Thoracic aorta (tissue), 2 donors: Measurements from ENCODE around the gene ELAVL1. TPM values are rescaled to one million over a fixed set of nuclear protein-coding genes. Genes with fewer than 3 reads are reported as not detected.

Experiments used
- ATAC-seq: fragments of 150-250 bp; one replicate; pipeline ENCODE4 v1.8.0; 2017; ENCODE audit warnings: low read depth; ENCODE audit not compliant: insufficient number of reproducible peaks, low FRiP score
- DNase-seq: peaks from one replicate; pipeline ENCODE4 v3.0.0-alpha.2; 2020; ENCODE audit warnings: low spot score
- H3K27ac ChIP-seq, 2 donors: fragments of 200-600 bp; sonication (generic); 1 replicate in 1 of 2; 2 replicates in 1 of 2; pipeline ENCODE4 v1.5.1; 2016; ENCODE audit warnings: mild to moderate bottlenecking in 2 of 2, moderate library complexity in 2 of 2
- H3K27me3 ChIP-seq: fragments of 200-600 bp; sonication (generic); replicated peaks from 2 replicates; pipeline ENCODE4 v1.6.0; 2016; ENCODE audit warnings: mild to moderate bottlenecking; ENCODE audit not compliant: insufficient read depth
- H3K36me3 ChIP-seq: fragments of 200-600 bp; sonication (generic); one replicate; pipeline ENCODE4 v1.5.1; 2016
- H3K4me1 ChIP-seq, 2 donors: fragments of 200-600 bp; sonication (generic); 1 replicate in 1 of 2; 2 replicates in 1 of 2; pipeline versions ENCODE4 v1.5.1 to v1.6.0; 2016; ENCODE audit warnings: low read depth in 2 of 2, mild to moderate bottlenecking in 1 of 2; ENCODE audit not compliant: control insufficient read depth in 1 of 2
- H3K4me3 ChIP-seq: fragments of 200-600 bp; sonication (generic); 2 replicates; pipeline ENCODE4 v1.5.1; 2016; ENCODE audit warnings: mild to moderate bottlenecking
- H3K9me3 ChIP-seq: fragments of 200-600 bp; sonication (generic); 2 replicates; pipeline ENCODE4 v1.5.1; 2016
- total RNA-seq, 2 donors: library from RNA; depleted of rRNA; stranded (reverse); fragments of >200 nt; gene quantifications; one replicate each; pipeline versions ENCODE4 v1.1.0 to v1.2.3, GENCODE V29; 2016
- TF ChIP-seq, protein P1 (sequence below): fragments of 200-600 bp; sonication (generic); IDR thresholded peaks from one replicate; pipeline ENCODE4 v1.5.1; 2019; ENCODE audit warnings: antibody characterized with exemption

ELAVL1 gene
- total RNA-seq, 2 donors from 2014 or later: 33.6 to 39.2 TPM

DNA sequence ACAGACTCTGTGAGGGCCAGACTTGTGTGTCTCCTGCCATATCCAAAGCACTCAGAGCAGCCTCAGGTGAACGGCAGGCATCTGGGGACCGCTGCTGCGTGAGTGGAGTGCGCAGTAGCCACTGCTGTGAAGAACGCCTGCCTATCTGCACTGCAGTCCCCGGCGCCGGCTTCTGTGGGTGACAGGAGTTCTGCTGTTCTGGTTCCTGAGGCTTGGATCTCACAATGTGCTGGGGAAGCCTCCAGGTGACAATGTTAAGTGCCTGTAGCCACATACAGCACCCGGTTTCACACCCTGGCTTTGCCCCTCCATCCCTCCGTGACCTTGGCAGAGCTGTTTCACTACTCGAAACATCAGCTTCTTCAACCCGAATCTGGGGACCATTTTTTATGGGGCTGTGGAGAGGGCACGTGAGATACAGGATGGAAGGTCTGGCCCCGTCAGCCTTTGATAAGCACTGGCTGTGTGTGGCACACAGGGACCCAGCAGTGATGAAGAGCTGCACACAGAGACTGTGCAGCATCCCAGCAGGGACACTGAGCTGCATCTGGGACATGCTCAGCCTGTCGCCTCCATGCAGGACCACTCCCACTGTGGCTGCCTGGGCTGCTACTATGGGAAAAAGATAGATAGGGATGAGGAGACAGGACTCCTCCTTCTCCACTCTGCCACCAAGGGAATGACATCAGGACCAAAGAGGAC lies 28.3 kb downstream of the ELAVL1 start:
- Histone ChIP-seq H3K4me3 (no peak overlapping the region), H3K9me3 (no peaks in the 10 kb centered on the region), H3K36me3 (peaks cover 36% of the 10 kb centered on the region), H3K4me1 (peaks cover 0 to 17% of the 10 kb centered on the region in 2 donors), H3K27ac (no peak overlapping the region), H3K27me3 (no peaks in the 10 kb centered on the region)
- DNase-seq: no peak
- no peak for ATAC-seq
- TF ChIP-seq, protein P1, sequence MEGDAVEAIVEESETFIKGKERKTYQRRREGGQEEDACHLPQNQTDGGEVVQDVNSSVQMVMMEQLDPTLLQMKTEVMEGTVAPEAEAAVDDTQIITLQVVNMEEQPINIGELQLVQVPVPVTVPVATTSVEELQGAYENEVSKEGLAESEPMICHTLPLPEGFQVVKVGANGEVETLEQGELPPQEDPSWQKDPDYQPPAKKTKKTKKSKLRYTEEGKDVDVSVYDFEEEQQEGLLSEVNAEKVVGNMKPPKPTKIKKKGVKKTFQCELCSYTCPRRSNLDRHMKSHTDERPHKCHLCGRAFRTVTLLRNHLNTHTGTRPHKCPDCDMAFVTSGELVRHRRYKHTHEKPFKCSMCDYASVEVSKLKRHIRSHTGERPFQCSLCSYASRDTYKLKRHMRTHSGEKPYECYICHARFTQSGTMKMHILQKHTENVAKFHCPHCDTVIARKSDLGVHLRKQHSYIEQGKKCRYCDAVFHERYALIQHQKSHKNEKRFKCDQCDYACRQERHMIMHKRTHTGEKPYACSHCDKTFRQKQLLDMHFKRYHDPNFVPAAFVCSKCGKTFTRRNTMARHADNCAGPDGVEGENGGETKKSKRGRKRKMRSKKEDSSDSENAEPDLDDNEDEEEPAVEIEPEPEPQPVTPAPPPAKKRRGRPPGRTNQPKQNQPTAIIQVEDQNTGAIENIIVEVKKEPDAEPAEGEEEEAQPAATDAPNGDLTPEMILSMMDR: no peak

DNA sequence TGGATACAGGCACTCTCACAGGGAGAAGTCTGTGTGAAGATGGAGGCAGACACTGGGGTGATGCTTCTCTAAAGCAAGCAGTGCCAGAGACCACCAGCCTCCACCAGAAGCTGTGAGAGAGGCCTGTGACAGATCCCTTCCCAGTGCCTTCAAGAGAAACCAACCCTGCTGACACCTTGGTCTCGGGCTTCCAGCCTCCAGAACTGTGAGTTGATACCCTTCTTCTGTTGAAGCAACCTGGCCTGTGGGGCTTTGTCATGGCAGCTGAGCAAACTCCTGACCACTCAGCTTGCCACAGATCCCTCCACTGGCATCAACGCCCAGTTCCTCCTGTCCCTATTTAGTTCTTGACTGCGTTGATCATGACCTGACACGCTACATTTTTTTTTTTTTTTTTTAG lies 29.0 kb downstream of the ELAVL1 start:
- Histone ChIP-seq H3K4me1 (peaks cover 0 to 17% of the 10 kb centered on the region in 2 donors), H3K27me3 (no peaks in the 10 kb centered on the region)
- no peak for ATAC-seq

DNA sequence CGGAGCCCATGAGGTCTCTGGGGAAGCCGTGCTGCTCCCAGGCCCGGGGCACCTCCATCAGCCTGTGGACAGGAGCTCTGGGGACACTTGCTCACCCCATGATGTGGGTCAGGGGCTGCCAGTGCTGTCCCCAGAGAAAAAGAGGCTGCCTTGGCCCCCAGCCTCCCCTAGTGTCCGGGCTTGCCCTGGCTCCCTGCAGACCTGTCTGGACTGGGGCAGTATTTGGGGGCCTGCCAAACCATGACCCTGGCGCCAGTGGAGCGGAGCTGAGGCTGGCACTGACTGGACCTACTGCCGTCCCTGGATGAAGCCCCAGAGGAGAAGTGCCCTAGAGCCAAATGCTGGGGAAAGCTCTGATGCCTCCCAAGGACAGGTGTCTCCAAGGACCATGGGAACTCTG lies 30.4 kb downstream of the ELAVL1 start:
- no peak for DNase-seq
- TF ChIP-seq, protein P1: no peak
- Histone ChIP-seq H3K36me3 (peaks cover 24% of the 10 kb centered on the region), H3K27ac (no peak overlapping the region), H3K9me3 (no peaks in the 10 kb centered on the region), H3K27me3 (no peaks in the 10 kb centered on the region), H3K4me1 (peaks cover 0 to 17% of the 10 kb centered on the region in 2 donors), H3K4me3 (no peak overlapping the region)
- ATAC-seq: no peak

More for the DNA sequence above, 29.0 kb downstream of the ELAVL1 start:
- Histone ChIP-seq H3K4me3 (no peak overlapping the region), H3K27ac (no peak overlapping the region), H3K36me3 (peaks cover 30% of the 10 kb centered on the region), H3K9me3 (no peaks in the 10 kb centered on the region)
- DNase-seq: no peak
- TF ChIP-seq, protein P1: no peak

DNA sequence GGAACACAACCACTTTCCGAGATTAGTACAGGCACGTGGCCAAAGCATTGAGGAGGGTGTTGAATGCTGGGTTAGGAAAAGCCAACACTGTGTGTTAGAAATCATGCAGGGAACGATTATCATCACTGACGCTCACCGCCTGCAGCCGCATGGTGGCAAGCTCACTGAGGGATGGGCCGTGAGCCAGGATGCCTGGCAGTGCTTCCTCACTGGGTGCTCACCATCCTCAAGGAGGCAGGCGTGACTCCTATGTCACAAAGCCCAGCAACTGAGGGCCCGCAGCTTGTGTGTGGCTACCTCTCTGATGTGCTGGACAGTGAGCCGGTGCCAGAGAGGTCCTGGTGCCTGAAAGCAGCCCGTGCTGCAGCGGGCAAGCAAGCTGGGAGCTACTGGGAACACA lies 31.6 kb downstream of the ELAVL1 start:
- DNase-seq (no peak), ATAC-seq (no peak)
- Histone ChIP-seq H3K9me3 (no peaks in the 10 kb centered on the region), H3K4me3 (no peak overlapping the region), H3K27ac (no peak overlapping the region), H3K27me3 (no peaks in the 10 kb centered on the region), H3K36me3 (peaks cover 17% of the 10 kb centered on the region), H3K4me1 (peaks cover 0 to 17% of the 10 kb centered on the region in 2 donors)
- TF ChIP-seq, protein P1: no peak

DNA sequence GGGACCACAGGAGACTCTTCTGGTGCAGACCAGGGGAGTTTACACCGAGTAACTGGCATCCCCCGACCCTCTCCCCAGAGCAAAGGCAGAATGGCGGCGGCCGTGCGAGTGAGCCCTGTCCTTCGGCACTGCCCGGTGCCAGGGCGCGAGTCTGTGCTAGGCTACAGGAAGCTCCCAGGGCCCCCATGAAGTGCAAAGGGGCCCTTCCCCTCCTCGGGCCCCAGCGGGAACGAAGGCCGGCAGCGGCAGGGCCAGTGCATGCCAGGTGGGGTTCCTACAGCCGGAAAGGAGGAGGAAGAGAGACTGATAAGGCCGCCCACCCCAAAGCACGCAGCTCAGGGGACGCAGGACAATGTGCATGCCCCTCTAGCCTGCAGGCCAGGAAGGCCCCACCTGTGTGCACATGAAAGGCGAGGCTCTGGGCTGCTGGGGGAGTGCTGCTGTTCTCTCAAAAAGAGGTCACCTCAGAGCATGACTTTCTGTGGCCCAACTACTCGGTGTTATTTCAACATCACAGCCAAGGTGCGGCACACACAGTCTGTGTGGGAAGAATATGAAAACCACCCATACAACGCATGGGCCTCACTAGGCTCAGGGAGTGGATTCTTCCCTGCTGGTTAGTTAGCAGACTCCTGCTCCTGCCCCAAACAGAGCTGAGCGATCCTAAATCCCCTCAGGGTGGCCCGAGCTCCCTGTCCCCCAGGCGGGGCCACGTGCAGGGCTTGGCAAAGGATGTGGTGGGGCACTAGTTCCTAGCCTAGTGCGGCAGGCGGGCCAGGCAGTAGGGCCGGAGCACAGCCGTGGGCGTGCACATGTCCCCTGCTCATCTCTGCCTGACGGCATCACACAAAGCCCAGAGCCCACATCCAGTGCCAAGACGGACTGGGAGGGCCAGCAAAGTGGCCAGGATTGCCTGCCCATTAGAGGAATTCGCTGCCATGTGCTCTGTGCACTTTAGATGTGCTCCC lies 33.6 kb downstream of the ELAVL1 start:
- ATAC-seq (no peak), DNase-seq (no peak)
- no peaks in the 10 kb centered on the region for H3K27me3 ChIP-seq
- H3K36me3 ChIP-seq: peaks cover 25% of the 10 kb centered on the region
- peaks cover 0 to 17% of the 10 kb centered on the region in 2 donors for H3K4me1 ChIP-seq
- no peaks in the 10 kb centered on the region for H3K9me3 ChIP-seq
- H3K4me3 ChIP-seq: no peak overlapping the region
- H3K27ac ChIP-seq: no peak overlapping the region
- TF ChIP-seq, protein P1: no peak
